HEK293 (cell line): Measurements from ENCODE around the gene INO80.

Source experiments
- CTCF ChIA-PET: fragments of 350-600 bp; formaldehyde crosslinking; extraction: SDS; loops from one replicate; lab custom pipeline; 2021; ENCODE audit warnings: antibody characterized with exemption; lab: Yijun Ruan, JAX
- POLR2A ChIA-PET: fragments of 300-600 bp; formaldehyde crosslinking; extraction: SDS; loops from one replicate; lab custom pipeline; 2020; ENCODE audit warnings: antibody characterized with exemption, inconsistent platforms; lab: Yijun Ruan, JAX
- H3K27ac ChIP-seq: fragments of 200-500 bp; sonication (Bioruptor generic); 2 replicates; pipeline ENCODE4 v1.5.1; 2014; ENCODE audit warnings: low read depth, low read length, control low read depth, inconsistent platforms; ENCODE audit errors: extremely low read depth
- H3K36me3 ChIP-seq, 2 experiments: fragments of 200-500 bp in 1 of 2; sonication (Bioruptor generic) in 1 of 2; 1 replicate in 1 of 2; 2 replicates in 1 of 2; pipeline ENCODE4 v1.5.1; 2014 to 2017; ENCODE audit warnings: inconsistent platforms in 2 of 2, low read length in 2 of 2; ENCODE audit not compliant: control insufficient read depth in 2 of 2, insufficient read depth in 1 of 2
- H3K4me1 ChIP-seq: fragments of 200-500 bp; sonication (Bioruptor generic); 2 replicates; pipeline ENCODE4 v1.5.1; 2014; ENCODE audit warnings: mild to moderate bottlenecking, low read length, inconsistent platforms; ENCODE audit not compliant: control insufficient read depth, insufficient read depth
- H3K4me3 ChIP-seq: 2 replicates; pipeline ENCODE4 v1.5.1; 2011; ENCODE audit warnings: low read depth, mild to moderate bottlenecking, control low read depth, low read length, moderate library complexity
- H3K9me3 ChIP-seq: fragments of 200-500 bp; sonication (Bioruptor generic); 2 replicates; pipeline ENCODE4 v1.5.1; 2014; ENCODE audit warnings: low read depth, low read length, inconsistent platforms; ENCODE audit not compliant: control insufficient read depth, insufficient read depth
- GLI2 ChIP-seq: fragments of 450-650 bp; formaldehyde crosslinking; IDR thresholded peaks from 2 replicates; pipeline ENCODE4; 2017; ENCODE audit warnings: missing biosample characterization, missing genetic modification characterization, low read depth, borderline replicate concordance
- HOXA7 ChIP-seq: sonication (generic); formaldehyde crosslinking; IDR thresholded peaks from 2 replicates; pipeline ENCODE4 v1.8.1; 2022; ENCODE audit warnings: missing genetic modification reagents, borderline replicate concordance
- OSR2 ChIP-seq: fragments of 450-650 bp; formaldehyde crosslinking; IDR thresholded peaks from 2 replicates; pipeline ENCODE4 v1.5.1; 2016; ENCODE audit warnings: missing biosample characterization, missing genetic modification characterization
- SP7 ChIP-seq: fragments of 450-650 bp; formaldehyde crosslinking; IDR thresholded peaks from 2 replicates; pipeline ENCODE4 v1.5.1; 2016; ENCODE audit warnings: missing biosample characterization, missing genetic modification characterization
- TRIM28 ChIP-seq: IDR thresholded peaks from 2 replicates; pipeline ENCODE4 v1.6.1; 2011; ENCODE audit warnings: low read length, control low read depth, borderline replicate concordance
- ZNF394 ChIP-seq: fragments of 450-650 bp; formaldehyde crosslinking; IDR thresholded peaks from 2 replicates; pipeline ENCODE4 v1.5.1; 2016; ENCODE audit warnings: missing biosample characterization, missing genetic modification characterization, mild to moderate bottlenecking, moderate library complexity, borderline replicate concordance
- ZNF433 ChIP-seq: fragments of 450-650 bp; formaldehyde crosslinking; IDR thresholded peaks from 2 replicates; pipeline ENCODE4 v1.5.1; 2016; ENCODE audit warnings: missing biosample characterization, missing genetic modification characterization, low read depth
- ZNF48 ChIP-seq: fragments of 450-650 bp; formaldehyde crosslinking; IDR thresholded peaks from 2 replicates; pipeline ENCODE4 v1.5.1; 2016; ENCODE audit warnings: missing biosample characterization, missing genetic modification characterization
- ZNF544 ChIP-seq: fragments of 450-650 bp; formaldehyde crosslinking; IDR thresholded peaks from 2 replicates; pipeline ENCODE4 v1.5.0; 2017; ENCODE audit warnings: missing biosample characterization, missing genetic modification characterization
- ZNF571 ChIP-seq: fragments of 450-650 bp; formaldehyde crosslinking; IDR thresholded peaks from 2 replicates; pipeline ENCODE4 v1.5.0; 2017; ENCODE audit warnings: missing biosample characterization, missing genetic modification characterization
- ZNF623 ChIP-seq: fragments of 450-650 bp; formaldehyde crosslinking; IDR thresholded peaks from 2 replicates; pipeline ENCODE4 v1.5.1; 2016; ENCODE audit warnings: missing biosample characterization, missing genetic modification characterization
- ZNF707 ChIP-seq: fragments of 450-650 bp; formaldehyde crosslinking; IDR thresholded peaks from 2 replicates; pipeline ENCODE4 v1.5.1; 2016; ENCODE audit warnings: missing biosample characterization, missing genetic modification characterization
- ZSCAN30 ChIP-seq: fragments of 450-650 bp; IDR thresholded peaks from 2 replicates; pipeline ENCODE4 v1.5.1; 2018; ENCODE audit warnings: missing biosample characterization, mild to moderate bottlenecking, missing genetic modification characterization, moderate library complexity
- TF ChIP-seq, protein P1 (sequence below): fragments of 450-650 bp; formaldehyde crosslinking; IDR thresholded peaks from 2 replicates; pipeline ENCODE4 v1.5.1; 2016; ENCODE audit warnings: missing biosample characterization, missing genetic modification characterization
- TF ChIP-seq, protein P2 (sequence below): IDR thresholded peaks from 2 replicates; pipeline ENCODE4 v1.6.1; 2011; ENCODE audit warnings: mild to moderate bottlenecking, low read depth, low read length, borderline replicate concordance
- TF ChIP-seq, protein P3 (sequence below): fragments of 450-650 bp; formaldehyde crosslinking; IDR thresholded peaks from 2 replicates; pipeline ENCODE4 v1.5.1; 2017; ENCODE audit warnings: missing biosample characterization, missing genetic modification characterization
- TF ChIP-seq, protein P4 (sequence below): fragments of 450-650 bp; formaldehyde crosslinking; IDR thresholded peaks from 2 replicates; pipeline ENCODE4 v1.5.1; 2016; ENCODE audit warnings: missing biosample characterization, missing genetic modification characterization, borderline replicate concordance

INO80 gene

DNA sequence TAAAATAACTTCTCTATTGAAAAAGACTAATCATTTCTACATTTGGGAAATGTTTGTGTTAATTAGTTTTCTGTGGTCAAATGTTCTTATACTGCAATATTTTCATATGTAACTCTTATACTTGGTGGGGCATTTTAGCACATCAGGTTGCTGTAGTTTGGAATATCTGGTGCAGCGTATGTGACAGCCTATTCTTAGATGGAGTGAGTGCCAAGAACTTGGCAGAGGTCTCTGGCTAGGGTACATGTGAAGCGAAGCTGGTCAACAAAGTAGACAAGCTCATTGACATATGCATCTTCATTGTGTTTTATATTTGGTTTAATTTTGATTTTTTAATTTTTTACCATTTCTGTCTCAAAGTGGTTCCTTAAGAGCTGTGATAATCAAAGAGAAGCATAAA, 109.6 kb downstream of the INO80 start (continued):
- TF ChIP-seq HOXA7 (CRISPR knock-in tag) (no peak), ZNF623 (tag by site-specific recombination) (no peak), ZNF707 (tag by site-specific recombination) (no peak), ZNF544 (tag by site-specific recombination) (no peak), ZNF48 (tag by site-specific recombination) (no peak), ZNF394 (tag by site-specific recombination) (no peak), ZNF571 (tag by site-specific recombination) (no peak), GLI2 (tag by site-specific recombination) (no peak), ZNF433 (tag by site-specific recombination) (no peak), OSR2 (tag by site-specific recombination) (no peak), ZSCAN30 (no peak)
- TF ChIP-seq, protein P1, sequence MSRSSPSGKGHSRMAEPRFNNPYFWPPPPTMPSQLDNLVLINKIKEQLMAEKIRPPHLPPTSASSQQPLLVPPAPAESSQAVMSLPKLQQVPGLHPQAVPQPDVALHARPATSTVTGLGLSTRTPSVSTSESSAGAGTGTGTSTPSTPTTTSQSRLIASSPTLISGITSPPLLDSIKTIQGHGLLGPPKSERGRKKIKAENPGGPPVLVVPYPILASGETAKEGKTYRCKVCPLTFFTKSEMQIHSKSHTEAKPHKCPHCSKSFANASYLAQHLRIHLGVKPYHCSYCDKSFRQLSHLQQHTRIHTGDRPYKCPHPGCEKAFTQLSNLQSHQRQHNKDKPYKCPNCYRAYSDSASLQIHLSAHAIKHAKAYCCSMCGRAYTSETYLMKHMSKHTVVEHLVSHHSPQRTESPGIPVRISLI = no peak
- TF ChIP-seq, protein P2, sequence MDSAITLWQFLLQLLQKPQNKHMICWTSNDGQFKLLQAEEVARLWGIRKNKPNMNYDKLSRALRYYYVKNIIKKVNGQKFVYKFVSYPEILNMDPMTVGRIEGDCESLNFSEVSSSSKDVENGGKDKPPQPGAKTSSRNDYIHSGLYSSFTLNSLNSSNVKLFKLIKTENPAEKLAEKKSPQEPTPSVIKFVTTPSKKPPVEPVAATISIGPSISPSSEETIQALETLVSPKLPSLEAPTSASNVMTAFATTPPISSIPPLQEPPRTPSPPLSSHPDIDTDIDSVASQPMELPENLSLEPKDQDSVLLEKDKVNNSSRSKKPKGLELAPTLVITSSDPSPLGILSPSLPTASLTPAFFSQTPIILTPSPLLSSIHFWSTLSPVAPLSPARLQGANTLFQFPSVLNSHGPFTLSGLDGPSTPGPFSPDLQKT = no peak
- TF ChIP-seq, protein P3, sequence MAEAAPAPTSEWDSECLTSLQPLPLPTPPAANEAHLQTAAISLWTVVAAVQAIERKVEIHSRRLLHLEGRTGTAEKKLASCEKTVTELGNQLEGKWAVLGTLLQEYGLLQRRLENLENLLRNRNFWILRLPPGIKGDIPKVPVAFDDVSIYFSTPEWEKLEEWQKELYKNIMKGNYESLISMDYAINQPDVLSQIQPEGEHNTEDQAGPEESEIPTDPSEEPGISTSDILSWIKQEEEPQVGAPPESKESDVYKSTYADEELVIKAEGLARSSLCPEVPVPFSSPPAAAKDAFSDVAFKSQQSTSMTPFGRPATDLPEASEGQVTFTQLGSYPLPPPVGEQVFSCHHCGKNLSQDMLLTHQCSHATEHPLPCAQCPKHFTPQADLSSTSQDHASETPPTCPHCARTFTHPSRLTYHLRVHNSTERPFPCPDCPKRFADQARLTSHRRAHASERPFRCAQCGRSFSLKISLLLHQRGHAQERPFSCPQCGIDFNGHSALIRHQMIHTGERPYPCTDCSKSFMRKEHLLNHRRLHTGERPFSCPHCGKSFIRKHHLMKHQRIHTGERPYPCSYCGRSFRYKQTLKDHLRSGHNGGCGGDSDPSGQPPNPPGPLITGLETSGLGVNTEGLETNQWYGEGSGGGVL (tag by site-specific recombination) = no peak
- TF ChIP-seq, protein P4, sequence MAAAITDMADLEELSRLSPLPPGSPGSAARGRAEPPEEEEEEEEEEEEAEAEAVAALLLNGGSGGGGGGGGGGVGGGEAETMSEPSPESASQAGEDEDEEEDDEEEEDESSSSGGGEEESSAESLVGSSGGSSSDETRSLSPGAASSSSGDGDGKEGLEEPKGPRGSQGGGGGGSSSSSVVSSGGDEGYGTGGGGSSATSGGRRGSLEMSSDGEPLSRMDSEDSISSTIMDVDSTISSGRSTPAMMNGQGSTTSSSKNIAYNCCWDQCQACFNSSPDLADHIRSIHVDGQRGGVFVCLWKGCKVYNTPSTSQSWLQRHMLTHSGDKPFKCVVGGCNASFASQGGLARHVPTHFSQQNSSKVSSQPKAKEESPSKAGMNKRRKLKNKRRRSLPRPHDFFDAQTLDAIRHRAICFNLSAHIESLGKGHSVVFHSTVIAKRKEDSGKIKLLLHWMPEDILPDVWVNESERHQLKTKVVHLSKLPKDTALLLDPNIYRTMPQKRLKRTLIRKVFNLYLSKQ (tag by site-specific recombination) = no peak
- TF ChIP-seq, all 188 proteins: peak for 0

DNA sequence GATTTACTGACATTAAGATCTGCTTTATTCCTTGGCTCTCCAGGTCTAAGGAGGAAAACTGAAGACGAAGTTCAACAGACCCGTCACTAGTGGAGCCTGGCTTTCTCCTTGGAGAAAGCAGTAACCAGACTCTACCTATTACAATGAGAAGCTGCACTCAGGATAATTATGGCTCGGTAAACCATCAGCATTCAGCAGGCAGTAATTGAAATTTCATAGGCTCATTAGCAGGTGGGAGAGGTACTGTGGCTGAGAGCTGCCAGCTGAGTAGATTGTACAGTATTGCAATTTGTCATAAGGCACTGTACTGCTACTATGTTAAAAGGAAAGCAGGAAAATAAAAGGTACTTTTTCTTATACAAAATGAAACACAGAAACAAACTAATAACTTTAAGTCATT, 111.6 kb downstream of the INO80 start:
- Histone ChIP-seq H3K36me3 (peaks cover 8 to 32% of the 10 kb centered on the region in 2 experiments; a peak in 2 of 3 replicates), H3K27ac (no peak overlapping the region), H3K4me3 (no peak overlapping the region), H3K9me3 (no peaks in the 10 kb centered on the region), H3K4me1 (no peaks in the 10 kb centered on the region)
- POLR2A ChIA-PET = no interaction called here
- TF ChIP-seq TRIM28 = no peak
- TF ChIP-seq SP7 = 0 out of 2 replicates have a peak, but pooled peaks have one; percentile 32
- TF ChIP-seq, protein P1 = no peak
- CTCF ChIA-PET = interaction anchor here (0.5 to 1.1 kb wide), 4 partner anchors 30 to 296 kb away, joined by 3 to 5 read pairs (median 3); no protein-coding TSS in a partner anchor
